Measurements from ENCODE around the gene FAM151A.

Gene FAM151A
- total RNA-seq = 0 to 0.12 (median 0.02) reads per million in 18 experiments

- DNase-seq = no peak
Observed at GRCh38 chr1:54623216-54624007, at the start of gene FAM151A. Gene FAM151A (minus strand): TSS chr1:54623525. CDS start chr1:54623395, 130 bp downstream.

- peak; percentile 45 to 50 for DNase-seq
Observed at GRCh38 chr1:54671985-54672608, 48.8 kb upstream of the FAM151A start.

GRCh38 chr1:54668567-54668966, 45.2 kb upstream of the FAM151A start:
- DNase-seq = no peak

- DNase-seq = no peak
Observed at GRCh38 chr1:54667797-54668196, 44.5 kb upstream of the FAM151A start.

GRCh38 chr1:54666333-54666732, 43.0 kb upstream of the FAM151A start:
- no peak for DNase-seq

GRCh38 chr1:54665852-54666251, 42.5 kb upstream of the FAM151A start:
- no peak for DNase-seq

GRCh38 chr1:54664364-54664763, 41.0 kb upstream of the FAM151A start:
- DNase-seq = no peak

GRCh38 chr1:54663725-54664124, 40.4 kb upstream of the FAM151A start:
- DNase-seq = no peak

- no peak for DNase-seq
Observed at GRCh38 chr1:54658164-54658913, 35.0 kb upstream of the FAM151A start.

- no peak for DNase-seq
Observed at GRCh38 chr1:54653036-54653435, 29.7 kb upstream of the FAM151A start.

GRCh38 chr1:54652168-54652567, 28.8 kb upstream of the FAM151A start:
- peak; percentile 68 to 76 for DNase-seq

- no peak for DNase-seq
Observed at GRCh38 chr1:54651608-54652007, 28.3 kb upstream of the FAM151A start.

GRCh38 chr1:54650417-54650816, 27.1 kb upstream of the FAM151A start:
- no peak for DNase-seq

- DNase-seq = no peak
Observed at GRCh38 chr1:54649921-54650320, 26.6 kb upstream of the FAM151A start.

GRCh38 chr1:54649130-54649898, 26.0 kb upstream of the FAM151A start:
- no peak for DNase-seq

- DNase-seq = no peak
Observed at GRCh38 chr1:54645806-54646676, 22.7 kb upstream of the FAM151A start.

- DNase-seq = no peak
Observed at GRCh38 chr1:54643736-54644135, 20.4 kb upstream of the FAM151A start.

GRCh38 chr1:54640863-54641836, 17.8 kb upstream of the FAM151A start, which contains the start of gene MROH7:
Gene MROH7 (plus strand): TSS chr1:54641786. CDS start chr1:54652927, 11,141 bp downstream.
- DNase-seq = no peak

- no peak for DNase-seq
Observed at GRCh38 chr1:54640361-54640760, 17.0 kb upstream of the FAM151A start.
